PC-9 (cell line): ENCODE data around the gene SPATA46. TPM values are rescaled to one million over a fixed set of nuclear protein-coding genes. Genes with fewer than 3 reads are reported as not detected.
A peak's percentile ranks its signal among the peaks of the same experiment; 100 is the strongest.

Source experiments
- BruUV-seq: library from RNA; stranded (reverse); fragments of 400-500 nt; replicated peaks from 2 replicates; lab custom pipeline; 2021; lab: Mats Ljungman, UMichigan
- CTCF ChIA-PET: fragments of 300-600 bp; sonication (Branson Sonifier 250); formaldehyde crosslinking; loops from one replicate; lab custom pipeline; 2022; ENCODE audit warnings: antibody characterized with exemption; lab: Charles Lee
- POLR2A ChIA-PET: fragments of 300-600 bp; sonication (Branson Sonifier 250); formaldehyde crosslinking; loops from one replicate; lab custom pipeline; 2022; ENCODE audit warnings: antibody characterized with exemption; ENCODE audit not compliant: unreplicated experiment; lab: Charles Lee
- DNase-seq, 2 experiments: peaks; one replicate each; pipeline versions ENCODE4 v3.0.0 to v3.0.0-alpha.2; 2015 to 2022; ENCODE audit warnings: mixed read lengths in 1 of 2
- H2AFZ ChIP-seq: fragments of 200-600 bp; sonication (generic); 2 replicates; pipeline ENCODE4 v1.8.1; 2017; ENCODE audit warnings: antibody characterized with exemption
- H3F3A ChIP-seq: fragments of 200-600 bp; sonication (generic); 2 replicates; pipeline ENCODE4 v1.8.1; 2017; ENCODE audit warnings: antibody characterized with exemption, mild to moderate bottlenecking, low read depth; ENCODE audit not compliant: insufficient read depth
- H3K27ac ChIP-seq: fragments of 200-600 bp; sonication (generic); 2 replicates; pipeline ENCODE4 v1.6.1; 2016; ENCODE audit warnings: mixed run types
- H3K27me3 ChIP-seq: fragments of 200-600 bp; sonication (generic); 2 replicates; pipeline ENCODE4 v1.6.1; 2016; ENCODE audit warnings: low read depth, mixed run types; ENCODE audit not compliant: insufficient read depth
- H3K36me3 ChIP-seq: fragments of 200-600 bp; sonication (generic); 2 replicates; pipeline ENCODE4 v1.6.1; 2016; ENCODE audit warnings: low read depth, mixed run types
- H3K4me1 ChIP-seq: fragments of 200-600 bp; sonication (generic); replicated peaks from 2 replicates; pipeline ENCODE4 v1.6.1; 2016; ENCODE audit warnings: mixed run types; ENCODE audit not compliant: insufficient read depth
- H3K4me2 ChIP-seq: fragments of 200-600 bp; sonication (generic); 2 replicates; pipeline ENCODE4 v1.6.1; 2017; ENCODE audit warnings: mixed run types
- H3K4me3 ChIP-seq: fragments of 200-600 bp; sonication (generic); 2 replicates; pipeline ENCODE4 v1.6.1; 2016; ENCODE audit warnings: mixed run types
- H3K79me2 ChIP-seq: fragments of 200-600 bp; sonication (generic); 2 replicates; pipeline ENCODE4 v1.6.1; 2017; ENCODE audit warnings: low read depth, mixed run types
- H3K9me2 ChIP-seq: fragments of 200-600 bp; sonication (generic); 2 replicates; pipeline ENCODE4 v1.8.1; 2017; ENCODE audit warnings: mild to moderate bottlenecking; ENCODE audit not compliant: insufficient read depth
- H3K9me3 ChIP-seq: fragments of 200-600 bp; sonication (generic); 2 replicates; pipeline ENCODE4 v1.8.1; 2016; ENCODE audit warnings: low read depth; ENCODE audit not compliant: insufficient read depth
- H4K20me1 ChIP-seq: fragments of 200-600 bp; sonication (generic); 2 replicates; pipeline ENCODE4 v1.8.1; 2017; ENCODE audit not compliant: insufficient read depth
- CTCF ChIP-seq: fragments of 200-600 bp; sonication (generic); conservative IDR thresholded peaks from 2 replicates; pipeline ENCODE4 v1.6.1; 2017; ENCODE audit warnings: mixed run types, antibody characterized with exemption, mild to moderate bottlenecking, moderate library complexity
- EZH2 ChIP-seq: fragments of 200-600 bp; sonication (generic); IDR thresholded peaks from 2 replicates; pipeline ENCODE4 v1.8.0; 2017; ENCODE audit warnings: antibody characterized with exemption, low read depth
- intact Hi-C: fragments of 100-400 bp; cut with micrococcal nuclease; formaldehyde crosslinking; loops from one replicate; pipeline ENCODE4 v1.10.0; 2022; ENCODE audit not compliant: unreplicated experiment
- total RNA-seq: library from RNA; stranded (reverse); gene quantifications from 2 replicates; pipeline ENCODE4 v1.2.3, GENCODE V29; 2021

Gene SPATA46
- total RNA-seq, 1 experiment from 2014 or later = not detected

- Histone ChIP-seq H3K27me3 (no peaks in the 10 kb centered on the region), H3K9me2 (no peaks in the 10 kb centered on the region), H3K36me3 (peaks cover 19% of the 10 kb centered on the region), H3F3A (peaks cover 5% of the 10 kb centered on the region), H3K79me2 (no peaks in the 10 kb centered on the region), H4K20me1 (no peaks in the 10 kb centered on the region), H3K4me2 (no peak overlapping the region), H3K9me3 (no peaks in the 10 kb centered on the region), H2AFZ (no peak overlapping the region), H3K27ac (no peak overlapping the region), H3K4me3 (no peak overlapping the region), H3K4me1 (peaks cover 15% of the 10 kb centered on the region)
- CTCF ChIA-PET = no interaction called here
- BruUV-seq = no TSS peak
- POLR2A ChIA-PET = no interaction called here
- intact Hi-C loops = no loop called here
- TF ChIP-seq CTCF = no peak
- no peak for TF ChIP-seq EZH2
- DNase-seq = no peak
Observed at GRCh38 chr1:162383091-162383490, 6.4 kb upstream of the SPATA46 start.

GRCh38 chr1:162381941-162382750, 5.5 kb upstream of the SPATA46 start:
- no peaks in the 10 kb centered on the region for H3K9me2 ChIP-seq
- BruUV-seq = no TSS peak
- peaks cover 5% of the 10 kb centered on the region for H3F3A ChIP-seq
- H4K20me1 ChIP-seq = no peaks in the 10 kb centered on the region
- H3K4me2 ChIP-seq = no peak overlapping the region
- no peaks in the 10 kb centered on the region for H3K9me3 ChIP-seq
- H3K36me3 ChIP-seq = peaks cover 19% of the 10 kb centered on the region
- no peak overlapping the region for H3K4me3 ChIP-seq
- H3K27me3 ChIP-seq = no peaks in the 10 kb centered on the region
- no peak for TF ChIP-seq CTCF
- TF ChIP-seq EZH2 = no peak
- no peak overlapping the region for H2AFZ ChIP-seq
- ChIA-PET CTCF (interaction anchor here (1.2 kb wide), 1 partner anchor 24 kb away, joined by 3 read pairs; no protein-coding TSS in a partner anchor), POLR2A (interaction anchor here (0.8 kb wide), 1 partner anchor 32 kb away, joined by 4 read pairs; no protein-coding TSS in a partner anchor)
- H3K4me1 ChIP-seq = peaks cover 15% of the 10 kb centered on the region
- no peaks in the 10 kb centered on the region for H3K79me2 ChIP-seq
- H3K27ac ChIP-seq = no peak overlapping the region
- intact Hi-C loops = no loop called here
- DNase-seq = no peak

GRCh38 chr1:162381383-162381782, 4.7 kb upstream of the SPATA46 start, which contains the start of gene C1orf226:
TSS of gene C1orf226 (plus strand) at chr1:162381728. CDS start at chr1:162381902, 174 bp downstream.
- CTCF ChIA-PET = interaction anchor here (1.2 kb wide), 1 partner anchor 24 kb away, joined by 3 read pairs; no protein-coding TSS in a partner anchor
- Histone ChIP-seq H3K36me3 (peaks cover 19% of the 10 kb centered on the region), H3K9me2 (no peaks in the 10 kb centered on the region), H3F3A (peaks cover 5% of the 10 kb centered on the region), H3K27me3 (no peaks in the 10 kb centered on the region), H3K79me2 (no peaks in the 10 kb centered on the region), H4K20me1 (no peaks in the 10 kb centered on the region), H3K9me3 (no peaks in the 10 kb centered on the region), H3K4me1 (peaks cover 15% of the 10 kb centered on the region), H3K4me3 (no peak within 1 kb of the TSS), H3K4me2 (no peak within 1 kb of the TSS), H2AFZ (no peak within 1 kb of the TSS), H3K27ac (no peak within 1 kb of the TSS)
- TF ChIP-seq EZH2 (no peak), CTCF (no peak)
- peak; percentile 37 to 75 for DNase-seq
- intact Hi-C loops = no loop called here
- BruUV-seq = no TSS peak
- POLR2A ChIA-PET = interaction anchor here (0.8 kb wide), 1 partner anchor 32 kb away, joined by 4 read pairs; no protein-coding TSS in a partner anchor
